ENCODE measurements around the gene BCL11B. TPM values are rescaled to one million over a fixed set of nuclear protein-coding genes. Genes with fewer than 3 reads are reported as not detected.

The BCL11B gene
- polyA plus RNA-seq, 4 donors, result 0.45 to 5.1 (median 1.5) TPM

DNA sequence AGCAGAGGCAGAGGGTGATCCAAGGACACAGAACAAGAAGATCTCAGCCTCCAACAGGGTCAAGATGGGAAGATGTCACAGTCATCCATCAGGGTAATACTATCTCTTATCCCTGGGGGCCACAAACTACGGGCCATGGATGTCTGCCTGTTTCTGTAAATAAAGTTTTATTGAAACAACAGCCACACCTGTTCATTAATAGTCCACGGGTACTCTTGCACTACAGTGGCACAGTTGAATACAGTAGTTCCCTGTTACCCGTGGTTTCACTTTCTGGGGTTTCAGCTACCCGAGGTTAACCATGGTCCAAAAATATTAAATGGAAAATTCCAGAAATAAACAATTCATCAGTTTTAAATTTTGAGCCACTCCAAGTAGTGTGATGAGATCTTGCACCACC is 65.9 kb downstream of the BCL11B start:
- FAIRE-seq (no peak), DNase-seq (no peak)
- peaks cover 0 to 33% (median 0%) of the 10 kb centered on the region in 3 donors for H3K36me3 ChIP-seq (ENCODE audit: control insufficient read depth in 3 of 3, insufficient read depth in 2 of 3, low read depth in 1 of 3, low read length in 3 of 3)
- no peak overlapping the region for H3K27ac ChIP-seq (ENCODE audit: low read depth in 1 of 3, low read length in 2 of 3)
- no peaks in the 10 kb centered on the region for H3K4me1 ChIP-seq (ENCODE audit: control insufficient read depth in 3 of 3, insufficient read depth in 2 of 3, low read depth in 1 of 3, low read length in 2 of 3)
- no peak overlapping the region for H3K4me3 ChIP-seq (ENCODE audit: low read depth in 1 of 3, low read length in 3 of 3)
- WGBS, 3 donors, result 70 to 82% (median 74%) methylated on average over 4 of the region's 4 CpGs
- H3K27me3 ChIP-seq (ENCODE audit: control insufficient read depth in 3 of 3, insufficient read depth in 3 of 3, low read length in 3 of 3), result no peaks in the 10 kb centered on the region
- no peaks in the 10 kb centered on the region for H3K9me3 ChIP-seq (ENCODE audit: control insufficient read depth in 2 of 2, insufficient read depth in 1 of 2, low read depth in 1 of 2, low read length in 1 of 2)

DNA sequence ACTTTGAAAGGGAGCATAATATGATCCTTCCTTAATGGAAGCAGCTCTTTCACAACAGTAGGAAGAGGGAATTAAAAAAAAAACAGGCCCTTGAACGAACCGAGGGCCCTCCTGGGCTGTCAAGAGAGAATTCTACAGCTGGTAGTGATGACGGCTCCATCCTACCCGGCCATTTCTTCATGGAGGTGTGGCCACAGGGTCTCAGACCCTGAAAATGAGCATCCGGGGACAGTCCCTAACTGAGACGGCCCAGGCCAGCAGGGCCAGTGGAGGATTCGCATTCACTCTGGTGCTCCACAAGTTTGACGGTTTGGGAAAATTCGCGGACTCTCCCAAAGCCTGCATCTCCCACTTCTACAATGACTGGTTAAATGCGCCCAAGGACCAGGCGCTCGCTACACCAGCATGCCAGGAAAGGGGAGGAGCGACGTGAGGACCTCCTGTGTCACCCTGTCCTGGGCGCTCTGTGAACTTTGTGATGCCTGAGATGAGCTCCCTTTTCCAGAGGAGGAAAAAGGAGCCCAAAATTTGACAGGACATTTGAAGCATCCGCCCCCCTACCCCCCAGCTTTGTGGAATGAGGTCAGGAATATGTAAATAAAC is 66.8 kb downstream of the BCL11B start:
- H3K27ac ChIP-seq (ENCODE audit: low read depth in 1 of 3, low read length in 2 of 3), result no peak overlapping the region
- WGBS, 3 donors, result 82 to 88% (median 87%) methylated on average over 17 of the region's 17 CpGs
- no peaks in the 10 kb centered on the region for H3K27me3 ChIP-seq (ENCODE audit: control insufficient read depth in 3 of 3, insufficient read depth in 3 of 3, low read length in 3 of 3)
- H3K4me3 ChIP-seq (ENCODE audit: low read depth in 1 of 3, low read length in 3 of 3), result no peak overlapping the region
- no peaks in the 10 kb centered on the region for H3K4me1 ChIP-seq (ENCODE audit: control insufficient read depth in 3 of 3, insufficient read depth in 2 of 3, low read depth in 1 of 3, low read length in 2 of 3)
- FAIRE-seq (no peak), DNase-seq (no peak)
- no peaks in the 10 kb centered on the region for H3K9me3 ChIP-seq (ENCODE audit: control insufficient read depth in 2 of 2, insufficient read depth in 1 of 2, low read depth in 1 of 2, low read length in 1 of 2)
- H3K36me3 ChIP-seq (ENCODE audit: control insufficient read depth in 3 of 3, insufficient read depth in 2 of 3, low read depth in 1 of 3, low read length in 3 of 3), result peaks cover 0 to 32% (median 0%) of the 10 kb centered on the region in 3 donors

DNA sequence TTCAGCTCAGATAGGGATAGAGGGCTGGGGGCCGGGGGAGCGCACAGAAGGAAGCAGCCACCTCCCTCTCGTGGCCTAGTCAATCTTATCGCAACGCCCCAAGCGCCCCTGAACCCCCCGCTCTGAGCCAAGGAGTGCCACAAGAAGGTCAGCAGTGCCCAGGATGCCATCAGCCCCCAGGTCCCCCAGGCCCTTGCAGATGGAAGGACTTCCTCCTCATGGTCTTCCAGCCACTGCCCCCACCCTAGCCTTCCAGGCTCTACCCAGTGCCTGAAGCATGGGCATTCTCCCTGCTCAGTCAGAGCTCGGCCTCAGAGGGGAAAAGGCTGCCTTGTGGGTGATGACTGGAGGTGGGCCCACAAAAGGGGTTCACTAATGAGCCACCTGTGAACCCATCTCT is 68.2 kb downstream of the BCL11B start:
- peaks cover 0 to 32% (median 0%) of the 10 kb centered on the region in 3 donors for H3K36me3 ChIP-seq (ENCODE audit: control insufficient read depth in 3 of 3, insufficient read depth in 2 of 3, low read depth in 1 of 3, low read length in 3 of 3)
- no peaks in the 10 kb centered on the region for H3K27me3 ChIP-seq (ENCODE audit: control insufficient read depth in 3 of 3, insufficient read depth in 3 of 3, low read length in 3 of 3)
- 82 to 93% (median 93%) methylated on average over 8 of the region's 8 CpGs for WGBS, 3 donors
- DNase-seq (no peak), FAIRE-seq (no peak)
- no peak overlapping the region for H3K27ac ChIP-seq (ENCODE audit: low read depth in 1 of 3, low read length in 2 of 3)
- no peaks in the 10 kb centered on the region for H3K9me3 ChIP-seq (ENCODE audit: control insufficient read depth in 2 of 2, insufficient read depth in 1 of 2, low read depth in 1 of 2, low read length in 1 of 2)
- no peak overlapping the region for H3K4me3 ChIP-seq (ENCODE audit: low read depth in 1 of 3, low read length in 3 of 3)
- H3K4me1 ChIP-seq (ENCODE audit: control insufficient read depth in 3 of 3, insufficient read depth in 2 of 3, low read depth in 1 of 3, low read length in 2 of 3), result no peaks in the 10 kb centered on the region

DNA sequence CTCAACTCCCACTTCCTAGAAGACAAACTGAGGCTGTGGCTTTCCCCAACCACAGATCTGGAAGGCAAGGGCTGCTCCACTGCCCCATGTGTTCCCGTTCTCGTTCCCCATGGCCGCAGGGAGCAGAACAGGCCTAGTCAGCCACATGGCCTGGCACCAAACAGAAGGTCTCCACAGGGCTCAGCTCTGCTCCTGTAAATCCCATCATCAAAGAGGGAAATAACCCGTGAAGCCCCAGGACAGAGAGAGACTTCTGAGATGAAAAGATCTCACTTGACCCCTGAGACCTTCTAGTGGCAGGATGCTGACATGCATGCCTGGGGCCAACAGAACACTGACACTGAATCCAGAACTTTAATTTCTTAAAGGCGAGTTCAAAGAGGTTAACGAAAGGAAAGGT is 68.9 kb downstream of the BCL11B start:
- no peak for DNase-seq
- no peaks in the 10 kb centered on the region for H3K4me1 ChIP-seq (ENCODE audit: control insufficient read depth in 3 of 3, insufficient read depth in 2 of 3, low read depth in 1 of 3, low read length in 2 of 3)
- H3K4me3 ChIP-seq (ENCODE audit: low read depth in 1 of 3, low read length in 3 of 3), result no peak overlapping the region
- H3K27me3 ChIP-seq (ENCODE audit: control insufficient read depth in 3 of 3, insufficient read depth in 3 of 3, low read length in 3 of 3), result no peaks in the 10 kb centered on the region
- no peaks in the 10 kb centered on the region for H3K9me3 ChIP-seq (ENCODE audit: control insufficient read depth in 2 of 2, insufficient read depth in 1 of 2, low read depth in 1 of 2, low read length in 1 of 2)
- FAIRE-seq, result no peak
- WGBS, 3 donors, result 78 to 86% (median 81%) methylated on average over 6 of the region's 6 CpGs
- H3K27ac ChIP-seq (ENCODE audit: low read depth in 1 of 3, low read length in 2 of 3), result no peak overlapping the region
- H3K36me3 ChIP-seq (ENCODE audit: control insufficient read depth in 3 of 3, insufficient read depth in 2 of 3, low read depth in 1 of 3, low read length in 3 of 3), result peaks cover 0 to 37% (median 0%) of the 10 kb centered on the region in 3 donors

DNA sequence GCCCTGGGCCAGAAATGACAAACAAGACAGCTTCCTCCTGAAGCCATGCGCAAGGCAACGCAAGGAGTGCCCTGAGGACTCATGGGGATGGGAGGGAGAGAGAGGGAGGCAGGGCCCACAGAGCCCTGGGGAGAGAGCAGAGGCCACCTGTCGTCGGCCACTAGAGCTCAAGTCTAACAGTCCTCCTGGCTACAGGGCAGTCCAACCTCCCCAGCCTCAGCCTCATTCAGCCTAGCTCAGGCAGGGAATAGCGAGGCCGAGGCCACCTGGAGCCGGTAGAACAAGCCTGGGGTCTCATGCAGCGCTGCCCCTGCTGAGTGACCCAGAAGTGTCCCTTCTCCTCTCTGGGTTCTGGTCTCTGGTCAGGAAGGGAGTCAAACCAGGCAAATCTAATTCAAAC is 69.5 kb downstream of the BCL11B start:
- Histone ChIP-seq H3K9me3 (ENCODE audit: control insufficient read depth in 2 of 2, insufficient read depth in 1 of 2, low read depth in 1 of 2, low read length in 1 of 2) (no peaks in the 10 kb centered on the region), H3K4me1 (ENCODE audit: control insufficient read depth in 3 of 3, insufficient read depth in 2 of 3, low read depth in 1 of 3, low read length in 2 of 3) (no peaks in the 10 kb centered on the region), H3K4me3 (ENCODE audit: low read depth in 1 of 3, low read length in 3 of 3) (no peak overlapping the region), H3K36me3 (ENCODE audit: control insufficient read depth in 3 of 3, insufficient read depth in 2 of 3, low read depth in 1 of 3, low read length in 3 of 3) (peaks cover 0 to 38% (median 0%) of the 10 kb centered on the region in 3 donors), H3K27ac (ENCODE audit: low read depth in 1 of 3, low read length in 2 of 3) (no peak overlapping the region), H3K27me3 (ENCODE audit: control insufficient read depth in 3 of 3, insufficient read depth in 3 of 3, low read length in 3 of 3) (no peaks in the 10 kb centered on the region)
- FAIRE-seq (no peak), DNase-seq (no peak)
- WGBS, 3 donors, result 81 to 84% (median 83%) methylated on average over 8 of the region's 8 CpGs

DNA sequence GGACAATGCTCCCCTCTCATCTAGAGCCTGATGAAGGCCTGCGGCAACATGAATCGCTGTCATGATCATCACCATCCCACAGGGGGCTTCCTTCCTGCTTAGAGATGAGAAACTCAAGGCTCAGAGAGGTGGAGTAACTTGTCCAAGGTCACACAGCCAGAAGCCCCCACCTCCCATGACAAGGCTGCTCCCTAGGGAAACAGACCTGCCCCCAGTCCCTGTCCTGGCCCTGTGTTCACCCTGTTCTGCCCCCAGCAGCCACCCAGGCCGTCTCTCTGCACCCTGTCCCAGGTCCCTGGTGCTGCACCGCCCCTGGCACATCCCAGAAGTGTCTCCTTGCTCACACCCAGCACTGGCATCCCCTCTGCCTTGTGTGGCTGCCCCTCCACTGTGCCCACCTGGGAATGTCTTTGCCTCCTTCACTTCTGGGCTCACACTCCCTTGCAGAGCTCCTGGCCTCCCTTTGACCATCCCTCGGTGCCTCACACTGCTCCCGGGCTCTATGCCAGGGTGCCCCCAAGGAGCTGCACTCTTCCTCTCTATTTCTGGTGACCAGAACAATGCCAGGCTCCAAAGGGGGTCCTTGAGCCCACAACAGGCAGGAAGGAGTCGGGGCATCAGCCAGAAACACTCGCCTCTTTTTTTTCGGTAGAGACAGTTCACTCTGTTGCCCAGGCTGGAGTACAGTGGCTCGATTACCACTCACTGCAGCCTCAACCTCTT is 70.5 kb downstream of the BCL11B start:
- H3K27ac ChIP-seq (ENCODE audit: low read depth in 1 of 3, low read length in 2 of 3), result no peak overlapping the region
- no peaks in the 10 kb centered on the region for H3K27me3 ChIP-seq (ENCODE audit: control insufficient read depth in 3 of 3, insufficient read depth in 3 of 3, low read length in 3 of 3)
- FAIRE-seq (no peak), DNase-seq (no peak)
- no peak overlapping the region for H3K4me3 ChIP-seq (ENCODE audit: low read depth in 1 of 3, low read length in 3 of 3)
- H3K4me1 ChIP-seq (ENCODE audit: control insufficient read depth in 3 of 3, insufficient read depth in 2 of 3, low read depth in 1 of 3, low read length in 2 of 3), result no peaks in the 10 kb centered on the region
- peaks cover 0 to 42% (median 0%) of the 10 kb centered on the region in 3 donors for H3K36me3 ChIP-seq (ENCODE audit: control insufficient read depth in 3 of 3, insufficient read depth in 2 of 3, low read depth in 1 of 3, low read length in 3 of 3)
- 78 to 86% (median 84%) methylated on average over 9 to 10 of the region's 10 CpGs for WGBS, 3 donors
- no peaks in the 10 kb centered on the region for H3K9me3 ChIP-seq (ENCODE audit: control insufficient read depth in 2 of 2, insufficient read depth in 1 of 2, low read depth in 1 of 2, low read length in 1 of 2)

DNA sequence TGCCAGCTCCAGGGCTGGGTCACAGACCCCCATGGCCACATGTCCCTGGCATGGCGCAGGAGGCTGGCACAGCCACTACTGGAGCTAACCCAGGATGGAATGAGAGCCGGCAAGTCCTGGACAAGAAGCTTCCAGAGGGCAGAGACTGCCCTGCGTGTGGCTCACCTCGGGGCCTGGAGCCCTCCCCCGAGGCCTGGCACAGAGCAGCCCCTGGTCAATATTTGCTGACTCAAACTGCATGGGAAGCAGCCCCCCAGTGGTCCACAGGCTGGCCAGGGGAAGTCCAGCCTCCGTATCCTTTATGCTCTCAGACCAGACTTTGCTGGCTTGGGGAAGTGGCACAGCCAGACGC is 71.4 kb downstream of the BCL11B start:
- Histone ChIP-seq H3K4me1 (ENCODE audit: control insufficient read depth in 3 of 3, insufficient read depth in 2 of 3, low read depth in 1 of 3, low read length in 2 of 3) (no peaks in the 10 kb centered on the region), H3K36me3 (ENCODE audit: control insufficient read depth in 3 of 3, insufficient read depth in 2 of 3, low read depth in 1 of 3, low read length in 3 of 3) (peaks cover 0 to 41% (median 0%) of the 10 kb centered on the region in 3 donors), H3K27me3 (ENCODE audit: control insufficient read depth in 3 of 3, insufficient read depth in 3 of 3, low read length in 3 of 3) (no peaks in the 10 kb centered on the region), H3K9me3 (ENCODE audit: control insufficient read depth in 2 of 2, insufficient read depth in 1 of 2, low read depth in 1 of 2, low read length in 1 of 2) (no peaks in the 10 kb centered on the region), H3K27ac (ENCODE audit: low read depth in 1 of 3, low read length in 2 of 3) (no peak overlapping the region), H3K4me3 (ENCODE audit: low read depth in 1 of 3, low read length in 3 of 3) (no peak overlapping the region)
- DNase-seq, result no peak
- FAIRE-seq, result no peak
- WGBS, 3 donors, result 79 to 89% (median 81%) methylated on average over 7 of the region's 7 CpGs

DNA sequence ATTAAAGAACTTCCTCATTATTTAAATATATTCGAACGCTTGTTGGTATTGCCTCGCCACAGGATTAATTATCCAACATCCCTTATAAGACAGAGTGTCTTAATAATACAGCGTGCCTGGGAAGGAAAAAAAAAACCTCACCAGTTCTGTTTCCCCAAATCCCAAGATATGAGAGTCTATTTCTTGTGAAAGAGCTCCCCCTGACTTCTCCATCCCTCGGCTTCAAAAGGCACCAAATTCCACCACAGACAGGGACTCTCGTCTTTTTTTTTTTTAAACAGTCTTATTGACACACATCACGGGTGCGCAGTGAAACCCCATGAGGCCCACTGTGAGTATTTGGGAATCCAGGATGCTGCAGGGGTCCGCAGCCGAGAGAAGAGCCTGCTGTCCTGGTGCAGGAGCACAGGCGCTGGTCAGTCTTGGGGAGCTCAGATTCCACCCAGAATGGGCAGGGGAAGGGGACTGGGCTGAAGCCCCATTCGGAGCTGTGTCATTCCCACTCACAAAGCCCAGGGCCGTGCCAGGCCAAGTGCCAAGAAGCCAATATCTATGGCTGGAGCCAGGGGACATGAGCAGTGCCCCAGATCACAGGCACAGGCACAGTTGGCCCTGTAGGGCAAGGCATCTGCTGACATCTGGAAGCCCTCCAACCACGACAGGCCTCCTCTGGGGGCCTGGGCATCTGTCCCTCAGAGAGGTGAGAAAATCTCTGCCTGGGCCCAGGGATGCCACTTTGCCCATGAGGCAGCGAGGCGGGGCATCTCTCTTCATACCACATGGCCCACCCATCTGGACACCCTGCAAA is 71.9 kb downstream of the BCL11B start:
- FAIRE-seq (no peak), DNase-seq (no peak)
- no peak overlapping the region for H3K27ac ChIP-seq (ENCODE audit: low read depth in 1 of 3, low read length in 2 of 3)
- H3K27me3 ChIP-seq (ENCODE audit: control insufficient read depth in 3 of 3, insufficient read depth in 3 of 3, low read length in 3 of 3), result no peaks in the 10 kb centered on the region
- WGBS, 3 donors, result 76 to 82% (median 81%) methylated on average over 16 of the region's 16 CpGs
- peaks cover 0 to 2% (median 0%) of the 10 kb centered on the region in 3 donors for H3K4me1 ChIP-seq (ENCODE audit: control insufficient read depth in 3 of 3, insufficient read depth in 2 of 3, low read depth in 1 of 3, low read length in 2 of 3)
- H3K36me3 ChIP-seq (ENCODE audit: control insufficient read depth in 3 of 3, insufficient read depth in 2 of 3, low read depth in 1 of 3, low read length in 3 of 3), result peaks cover 0 to 41% (median 0%) of the 10 kb centered on the region in 3 donors
- H3K4me3 ChIP-seq (ENCODE audit: low read depth in 1 of 3, low read length in 3 of 3), result no peak overlapping the region
- H3K9me3 ChIP-seq (ENCODE audit: control insufficient read depth in 2 of 2, insufficient read depth in 1 of 2, low read depth in 1 of 2, low read length in 1 of 2), result no peaks in the 10 kb centered on the region
